SU-DHL-6 (cell line): ENCODE measurements around the gene PLD3.

Experiments used
- CTCF ChIP-seq: fragments of 200-600 bp; sonication (generic); IDR thresholded peaks from one replicate; pipeline ENCODE4 v1.5.1; 2017; ENCODE audit warnings: antibody characterized with exemption, mild to moderate bottlenecking, low read length, moderate library complexity; ENCODE audit not compliant: insufficient read depth, poor library complexity, severe bottlenecking
- EZH2phosphoT487 ChIP-seq: fragments of 200-600 bp; sonication (generic), shearing (Covaris generic); conservative IDR thresholded peaks from 2 replicates; pipeline ENCODE4 v1.6.1; 2018; ENCODE audit warnings: mild to moderate bottlenecking, antibody characterized with exemption, low read length, moderate library complexity, mixed read lengths

GRCh38 chr19:40357640-40358039 lies 9.1 kb downstream of the PLD3 start:
- no peak for TF ChIP-seq CTCF
- TF ChIP-seq EZH2phosphoT487 = no peak
